Trophoblast cell (in vitro differentiated cells and primary cell): Measurements from ENCODE around the gene NCK2.

Experiments
- DNase-seq, 2 donors: peaks; one replicate each; pipeline ENCODE4 v3.0.0-alpha.2; 2016
- H2AFZ ChIP-seq: 2 replicates; pipeline ENCODE4 v1.6.1; 2013; ENCODE audit warnings: low read length, moderate library complexity, mild to moderate bottlenecking; ENCODE audit not compliant: insufficient read depth, poor library complexity
- H2AK5ac ChIP-seq: 2 replicates; pipeline ENCODE4 v1.6.1; 2013; ENCODE audit warnings: mild to moderate bottlenecking, low read length
- H2BK120ac ChIP-seq: 2 replicates; pipeline ENCODE4 v1.6.1; 2013; ENCODE audit warnings: low read length, mild to moderate bottlenecking, moderate library complexity; ENCODE audit not compliant: insufficient read depth, poor library complexity
- H2BK12ac ChIP-seq: 2 replicates; pipeline ENCODE4 v1.6.1; 2013; ENCODE audit warnings: mild to moderate bottlenecking, low read length, moderate library complexity
- H2BK5ac ChIP-seq: 2 replicates; pipeline ENCODE4 v1.6.1; 2013; ENCODE audit warnings: low read length, low read depth, moderate library complexity, mild to moderate bottlenecking; ENCODE audit not compliant: poor library complexity
- H3K14ac ChIP-seq: 2 replicates; pipeline ENCODE4 v1.6.1; 2013; ENCODE audit warnings: mild to moderate bottlenecking, low read length
- H3K18ac ChIP-seq: 2 replicates; pipeline ENCODE4 v1.6.1; 2013; ENCODE audit warnings: mild to moderate bottlenecking, low read length
- H3K23ac ChIP-seq: 2 replicates; pipeline ENCODE4 v1.6.1; 2013; ENCODE audit warnings: low read length
- H3K27ac ChIP-seq: 2 replicates; pipeline ENCODE4 v1.5.1; 2013; ENCODE audit warnings: low read depth, mild to moderate bottlenecking, inconsistent platforms, low read length, moderate library complexity
- H3K27me3 ChIP-seq: 2 replicates; pipeline ENCODE4 v1.6.1; 2013; ENCODE audit warnings: inconsistent platforms, mild to moderate bottlenecking, low read length, moderate library complexity; ENCODE audit not compliant: insufficient read depth
- H3K36me3 ChIP-seq, 2 experiments: 1 replicate in 1 of 2; 2 replicates in 1 of 2; pipeline ENCODE4 v1.6.1; 2013; ENCODE audit warnings: low read length in 2 of 2, mild to moderate bottlenecking in 2 of 2, moderate library complexity in 1 of 2; ENCODE audit not compliant: insufficient read depth in 2 of 2, control insufficient read depth in 1 of 2
- H3K4ac ChIP-seq: 2 replicates; pipeline ENCODE4 v1.6.1; 2013; ENCODE audit warnings: low read depth, mild to moderate bottlenecking, low read length, moderate library complexity
- H3K4me1 ChIP-seq, 2 experiments: 1 replicate in 1 of 2; 2 replicates in 1 of 2; pipeline ENCODE4 v1.6.1; 2013; ENCODE audit warnings: low read length in 2 of 2, mild to moderate bottlenecking in 2 of 2, moderate library complexity in 1 of 2; ENCODE audit not compliant: insufficient read depth in 2 of 2, control insufficient read depth in 1 of 2
- H3K4me2 ChIP-seq: 2 replicates; pipeline ENCODE4 v1.6.1; 2013; ENCODE audit warnings: inconsistent platforms, mild to moderate bottlenecking, low read length, moderate library complexity
- H3K4me3 ChIP-seq: 2 replicates; pipeline ENCODE4 v1.5.1; 2013; ENCODE audit warnings: mild to moderate bottlenecking, low read depth, low read length, inconsistent platforms
- H3K79me1 ChIP-seq: one replicate; pipeline ENCODE4 v1.6.1; 2013; ENCODE audit warnings: low read length
- H3K79me2 ChIP-seq: 2 replicates; pipeline ENCODE4 v1.6.1; 2013; ENCODE audit warnings: low read length, mild to moderate bottlenecking; ENCODE audit not compliant: control insufficient read depth, insufficient read depth, poor library complexity
- H3K9ac ChIP-seq: 2 replicates; pipeline ENCODE4 v1.6.1; 2013; ENCODE audit warnings: mild to moderate bottlenecking, low read length
- H3K9me3 ChIP-seq: 2 replicates; pipeline ENCODE4 v1.6.1; 2013; ENCODE audit warnings: low read depth, mild to moderate bottlenecking, control low read depth, inconsistent platforms, low read length; ENCODE audit not compliant: insufficient read depth
- H4K12ac ChIP-seq: 2 replicates; pipeline ENCODE4 v1.6.1; 2013; ENCODE audit warnings: low read depth, mild to moderate bottlenecking, low read length, moderate library complexity
- H4K8ac ChIP-seq: 2 replicates; pipeline ENCODE4 v1.6.1; 2013; ENCODE audit warnings: low read depth, mild to moderate bottlenecking, low read length, moderate library complexity
- H4K91ac ChIP-seq: one replicate; pipeline ENCODE4 v1.6.1; 2013; ENCODE audit warnings: low read depth, mild to moderate bottlenecking, low read length, moderate library complexity
- WGBS: extraction: QIAGEN DNeasy Blood & Tissue Kit; methylation state at CpG from one replicate; pipeline ENCODE4 v1.1.7; 2013; ENCODE audit warnings: missing lambda C conversion rate; ENCODE audit not compliant: insufficient read length, insufficient coverage; ENCODE audit errors: extremely low coverage; 5-methylcytosine and 5-hydroxymethylcytosine counted together

NCK2 gene

GRCh38 chr2:105785095-105785847, 40.6 kb downstream of the NCK2 start:
- Histone ChIP-seq H2BK5ac (no peak overlapping the region), H3K4me1 (peaks cover 0 to 3% of the 10 kb centered on the region in 2 experiments), H3K14ac (no peak overlapping the region), H3K18ac (no peak overlapping the region), H3K4me2 (no peak overlapping the region), H2AFZ (no peak overlapping the region), H3K27ac (no peak overlapping the region), H3K4me3 (no peak overlapping the region), H3K9ac (no peak overlapping the region), H3K36me3 (peaks cover 0 to 3% of the 10 kb centered on the region in 2 experiments), H3K23ac (no peak overlapping the region), H3K4ac (no peak overlapping the region), H4K91ac (no peak overlapping the region), H4K8ac (no peak overlapping the region), H2BK12ac (no peak overlapping the region), H3K79me2 (peaks cover 9% of the 10 kb centered on the region), H3K27me3 (no peaks in the 10 kb centered on the region), H3K9me3 (peaks cover 2% of the 10 kb centered on the region), H4K12ac (no peak overlapping the region), H2BK120ac (no peak overlapping the region), H2AK5ac (no peak overlapping the region), H3K79me1 (no peaks in the 10 kb centered on the region)
- no CpG with 5 or more reads among the region's 17 CpGs for WGBS
- no peak for DNase-seq

DNA sequence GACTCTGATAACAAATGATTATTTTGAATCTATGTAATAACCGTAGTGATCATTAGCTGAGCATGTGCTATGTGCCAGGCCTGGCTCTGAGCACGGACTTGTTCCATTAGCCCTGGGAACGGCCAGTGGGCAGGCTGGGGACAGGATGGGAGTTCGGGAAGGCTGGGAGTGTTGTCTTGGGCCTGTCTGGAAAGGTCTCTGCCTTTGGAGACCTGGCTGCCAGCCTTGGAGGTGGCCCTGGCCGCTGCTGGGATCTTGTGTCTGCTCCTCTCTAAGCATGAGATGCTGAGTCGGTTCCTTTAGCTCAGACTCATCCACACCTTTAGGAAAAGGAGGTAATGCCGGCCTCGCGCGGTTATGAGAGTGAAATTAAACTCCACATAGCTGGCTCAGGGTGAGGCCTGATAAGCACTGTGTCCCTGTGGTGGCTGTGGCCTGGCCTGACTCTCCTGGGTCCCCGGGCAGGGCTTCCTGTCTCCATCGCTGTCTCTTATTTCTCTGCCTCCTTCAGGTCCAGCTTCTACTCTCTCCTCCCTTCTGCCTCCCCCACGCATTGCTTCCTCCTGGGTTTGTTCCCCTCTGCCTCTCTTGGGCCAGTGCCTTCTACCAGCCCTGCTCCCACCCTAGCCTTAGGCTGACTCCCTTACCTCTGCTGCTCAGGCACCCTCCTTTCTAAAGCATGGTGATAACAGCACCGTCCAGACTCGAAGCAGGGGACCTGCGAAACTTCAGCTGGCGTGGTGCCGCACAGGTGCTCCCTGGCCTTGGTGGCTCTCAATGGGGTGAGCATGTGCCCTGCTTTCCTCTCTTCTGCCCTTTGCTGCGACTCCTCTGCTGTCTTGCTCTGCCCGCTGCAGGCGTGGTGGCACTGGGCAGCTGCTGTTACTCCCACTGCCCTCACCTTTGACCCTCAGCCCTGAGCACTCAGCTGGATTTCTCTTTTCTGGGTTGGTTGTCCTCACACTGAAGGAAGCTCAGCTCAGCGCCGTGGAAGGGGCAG, 41.8 kb downstream of the NCK2 start:
- Histone ChIP-seq H3K79me2 (peaks cover 14% of the 10 kb centered on the region), H3K23ac (no peak overlapping the region), H3K4me3 (no peak overlapping the region), H3K36me3 (peaks cover 2 to 3% of the 10 kb centered on the region in 2 experiments), H3K14ac (no peak overlapping the region), H3K18ac (peak overlapping the region; percentile 91), H4K8ac (no peak overlapping the region), H3K27me3 (no peaks in the 10 kb centered on the region), H3K9ac (no peak overlapping the region), H2AK5ac (no peak overlapping the region), H2BK5ac (no peak overlapping the region), H2BK120ac (no peak overlapping the region), H3K4me1 (peaks cover 0 to 3% of the 10 kb centered on the region in 2 experiments), H2AFZ (no peak overlapping the region), H2BK12ac (no peak overlapping the region), H3K27ac (no peak overlapping the region), H3K79me1 (no peaks in the 10 kb centered on the region), H4K91ac (no peak overlapping the region), H3K4ac (no peak overlapping the region), H4K12ac (no peak overlapping the region), H3K4me2 (no peak overlapping the region), H3K9me3 (peaks cover 2% of the 10 kb centered on the region)
- DNase-seq = no peak
- no CpG with 5 or more reads among the region's 23 CpGs for WGBS

DNA sequence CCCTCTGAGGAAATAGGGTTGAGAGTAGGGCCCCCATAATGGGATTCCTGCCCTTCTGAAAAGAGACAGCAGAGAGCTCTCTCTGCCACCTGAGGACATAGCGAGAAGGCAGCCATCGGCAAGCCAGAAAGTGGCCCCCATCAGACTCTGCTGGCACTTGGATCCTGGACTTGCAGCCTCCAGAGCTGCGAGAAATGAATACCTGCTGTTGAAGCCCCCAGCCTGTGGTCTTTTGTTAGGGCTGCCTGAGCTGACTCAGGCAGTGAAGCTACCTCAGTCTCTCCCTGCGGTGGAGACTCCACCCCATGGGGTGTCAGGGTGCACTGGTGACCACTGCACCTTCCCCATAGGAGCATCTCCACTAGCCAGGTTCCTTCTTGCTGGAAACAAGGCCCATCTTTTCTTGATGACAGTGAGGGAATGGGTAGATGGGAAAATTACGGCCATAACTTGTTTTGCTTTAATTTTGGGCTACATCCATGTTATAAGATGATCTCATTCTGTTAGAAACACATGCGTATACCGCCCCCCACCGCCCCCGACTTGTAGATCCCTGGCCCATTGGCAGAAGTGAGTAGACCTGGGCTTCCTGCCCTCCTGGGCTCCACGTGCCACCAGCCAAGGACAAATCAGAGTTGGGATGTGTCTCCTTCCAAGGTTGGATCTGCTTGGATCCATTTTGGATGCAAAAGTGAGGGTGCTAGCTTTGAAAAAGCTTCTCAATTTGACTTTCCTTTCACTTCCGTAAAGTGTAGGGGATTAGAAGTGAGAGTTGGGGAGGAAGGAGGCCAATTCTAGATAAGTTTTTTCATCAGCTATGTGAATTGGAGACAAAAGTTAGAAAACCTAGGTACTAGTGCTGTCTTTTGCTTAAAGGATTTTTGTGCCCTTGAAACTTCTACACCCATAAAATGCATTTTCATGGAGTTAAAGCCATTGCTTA, 42.9 kb downstream of the NCK2 start:
- no peak for DNase-seq
- H3K4ac ChIP-seq = peak overlapping the region; percentile 50
- H3K9ac ChIP-seq = no peak overlapping the region
- H3K79me2 ChIP-seq = peaks cover 14% of the 10 kb centered on the region
- no peaks in the 10 kb centered on the region for H3K79me1 ChIP-seq
- H2BK12ac ChIP-seq = no peak overlapping the region
- H3K27ac ChIP-seq = no peak overlapping the region
- no peak overlapping the region for H4K12ac ChIP-seq
- H3K18ac ChIP-seq = peak overlapping the region; percentile 58
- no peak overlapping the region for H3K4me3 ChIP-seq
- no CpG with 5 or more reads among the region's 11 CpGs for WGBS
- H2BK120ac ChIP-seq = no peak overlapping the region
- H3K4me2 ChIP-seq = no peak overlapping the region
- no peak overlapping the region for H3K14ac ChIP-seq
- no peak overlapping the region for H4K8ac ChIP-seq
- no peak overlapping the region for H3K23ac ChIP-seq
- H3K27me3 ChIP-seq = no peaks in the 10 kb centered on the region
- H4K91ac ChIP-seq = no peak overlapping the region
- peak overlapping the region; percentile 25 for H2AFZ ChIP-seq
- H2AK5ac ChIP-seq = no peak overlapping the region
- H2BK5ac ChIP-seq = no peak overlapping the region
- peaks cover 0 to 3% of the 10 kb centered on the region in 2 experiments for H3K4me1 ChIP-seq
- peaks cover 2% of the 10 kb centered on the region for H3K9me3 ChIP-seq
- H3K36me3 ChIP-seq = peaks cover 2 to 3% of the 10 kb centered on the region in 2 experiments
